ENCODE measurements around the gene LYPLAL1. TPM values are rescaled to one million over a fixed set of nuclear protein-coding genes. Genes with fewer than 3 reads are reported as not detected.

Gene LYPLAL1
- total RNA-seq, 2 experiments from 2014 or later, result 18.0 to 19.9 TPM

DNA sequence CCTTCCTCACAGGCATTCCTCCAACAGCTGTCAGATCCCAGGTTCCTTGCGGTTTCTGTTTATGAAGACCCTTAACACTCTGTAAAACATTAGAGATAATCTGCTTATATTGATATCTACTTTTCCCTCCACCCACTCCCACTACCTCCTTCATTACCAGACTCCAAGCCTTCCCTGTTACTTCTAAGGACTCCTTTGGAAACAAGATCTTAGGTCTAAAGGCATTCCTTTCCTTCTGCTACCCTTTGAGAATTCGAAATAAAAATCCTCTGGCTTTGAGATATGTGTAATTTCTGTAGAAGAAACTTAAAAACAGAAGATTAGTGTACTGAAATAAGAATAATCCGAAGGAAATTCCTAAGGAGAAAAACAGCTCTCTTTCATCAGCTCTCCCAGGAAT lies 23.7 kb upstream of the LYPLAL1 start:
- no peaks in the 10 kb centered on the region for H3K4me1 Mint-ChIP-seq
- no peak overlapping the region for H3K27ac Mint-ChIP-seq
- H3K4me3 Mint-ChIP-seq, result no peak overlapping the region
- POLR2A ChIA-PET, result no interaction called here
- no peak for ATAC-seq (ENCODE audit: low read depth)
- H3K9me3 Mint-ChIP-seq, result no peaks in the 10 kb centered on the region
- DNase-seq, result no peak
- no peaks in the 10 kb centered on the region for H3K27me3 Mint-ChIP-seq
- no peaks in the 10 kb centered on the region for H3K36me3 Mint-ChIP-seq

DNA sequence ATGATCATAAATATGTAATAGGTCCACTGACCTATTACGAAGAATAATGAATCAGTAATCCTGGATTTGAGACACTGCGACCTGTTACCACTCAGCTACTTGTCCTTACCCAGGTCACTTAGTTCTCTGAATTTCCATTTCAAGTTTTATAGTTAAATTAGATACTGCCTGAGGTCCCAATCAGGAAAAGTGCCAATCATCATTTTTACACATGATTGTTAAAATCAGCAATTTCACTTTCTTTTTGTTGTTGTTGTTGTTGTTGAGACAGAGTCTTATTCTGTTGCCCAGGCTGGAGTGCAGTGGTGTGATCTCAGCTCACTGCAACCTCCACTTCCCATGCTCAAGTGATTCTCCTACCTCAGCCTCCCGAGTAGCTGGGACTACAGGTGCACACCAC lies 22.8 kb upstream of the LYPLAL1 start:
- DNase-seq (no peak), ATAC-seq (ENCODE audit: low read depth) (no peak)
- H3K9me3 Mint-ChIP-seq, result no peaks in the 10 kb centered on the region
- H3K27me3 Mint-ChIP-seq, result no peaks in the 10 kb centered on the region
- H3K4me1 Mint-ChIP-seq, result no peaks in the 10 kb centered on the region
- H3K27ac Mint-ChIP-seq, result no peak overlapping the region
- no peaks in the 10 kb centered on the region for H3K36me3 Mint-ChIP-seq
- H3K4me3 Mint-ChIP-seq, result no peak overlapping the region
- POLR2A ChIA-PET, result no interaction called here

DNA sequence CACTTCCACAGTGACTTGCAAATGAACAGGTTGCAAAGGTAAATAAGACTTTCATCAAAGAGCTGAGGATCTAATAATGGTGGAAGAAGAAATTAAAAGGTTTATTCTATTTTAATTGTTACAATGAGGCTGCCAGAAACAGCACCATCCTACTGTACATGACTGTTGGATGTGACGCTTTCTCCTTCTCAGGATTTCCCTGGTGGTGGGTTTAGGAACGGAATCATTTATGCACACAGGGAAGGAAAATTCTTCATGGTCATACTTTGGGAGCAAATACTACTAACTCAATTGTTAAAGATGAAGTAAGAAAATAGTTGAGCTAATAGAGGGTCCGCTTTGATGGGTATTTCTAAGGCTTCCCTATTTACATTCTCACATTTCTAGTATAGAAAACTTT lies 22.2 kb upstream of the LYPLAL1 start:
- DNase-seq, result no peak
- Mint-ChIP-seq H3K36me3 (no peaks in the 10 kb centered on the region), H3K4me3 (no peak overlapping the region), H3K27me3 (no peaks in the 10 kb centered on the region), H3K4me1 (no peaks in the 10 kb centered on the region), H3K9me3 (no peaks in the 10 kb centered on the region), H3K27ac (no peak overlapping the region)
- no peak for ATAC-seq (ENCODE audit: low read depth)
- POLR2A ChIA-PET, result no interaction called here

DNA sequence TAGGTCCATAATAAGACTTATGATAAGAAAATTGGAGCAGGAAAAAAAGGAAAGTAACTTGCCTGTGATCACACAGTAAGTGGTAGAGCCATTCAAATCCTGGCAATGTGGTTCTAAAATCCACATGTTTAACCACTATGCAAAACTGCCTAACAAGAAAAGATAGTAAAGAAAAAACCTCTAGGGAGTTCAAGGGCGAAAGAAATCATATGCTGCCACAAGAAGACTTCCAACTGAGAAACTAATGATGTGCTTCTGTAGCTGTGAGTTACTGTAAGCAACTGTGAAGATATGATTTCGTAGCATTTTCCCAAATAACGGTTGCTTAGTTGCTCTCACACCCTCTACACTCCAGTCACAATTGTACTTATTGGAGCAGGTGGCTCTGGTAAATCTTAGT lies 20.9 kb upstream of the LYPLAL1 start:
- no peaks in the 10 kb centered on the region for H3K36me3 Mint-ChIP-seq
- H3K27me3 Mint-ChIP-seq, result no peaks in the 10 kb centered on the region
- H3K27ac Mint-ChIP-seq, result no peak overlapping the region
- POLR2A ChIA-PET, result no interaction called here
- ATAC-seq (ENCODE audit: low read depth) (no peak), DNase-seq (no peak)
- H3K4me3 Mint-ChIP-seq, result no peak overlapping the region
- H3K4me1 Mint-ChIP-seq, result no peaks in the 10 kb centered on the region
- H3K9me3 Mint-ChIP-seq, result no peaks in the 10 kb centered on the region

GRCh38 chr1:219153723-219154122 lies 20.0 kb upstream of the LYPLAL1 start:
- POLR2A ChIA-PET, result no interaction called here
- Mint-ChIP-seq H3K36me3 (no peaks in the 10 kb centered on the region), H3K4me1 (no peaks in the 10 kb centered on the region), H3K9me3 (no peaks in the 10 kb centered on the region), H3K4me3 (no peak overlapping the region), H3K27me3 (no peaks in the 10 kb centered on the region), H3K27ac (no peak overlapping the region)
- ATAC-seq (ENCODE audit: low read depth), result no peak
- no peak for DNase-seq

- Mint-ChIP-seq H3K27ac (no peak overlapping the region), H3K4me3 (no peak overlapping the region), H3K4me1 (no peaks in the 10 kb centered on the region), H3K36me3 (no peaks in the 10 kb centered on the region), H3K9me3 (no peaks in the 10 kb centered on the region), H3K27me3 (no peaks in the 10 kb centered on the region)
- no peak for ATAC-seq (ENCODE audit: low read depth)
- POLR2A ChIA-PET, result no interaction called here
- DNase-seq, result no peak
Measured at GRCh38 chr1:219155135-219155534, 18.5 kb upstream of the LYPLAL1 start.

- H3K4me3 Mint-ChIP-seq, result no peak overlapping the region
- DNase-seq, result no peak
- H3K4me1 Mint-ChIP-seq, result no peaks in the 10 kb centered on the region
- no peaks in the 10 kb centered on the region for H3K36me3 Mint-ChIP-seq
- POLR2A ChIA-PET, result no interaction called here
- no peak overlapping the region for H3K27ac Mint-ChIP-seq
- H3K9me3 Mint-ChIP-seq, result no peaks in the 10 kb centered on the region
- ATAC-seq (ENCODE audit: low read depth), result no peak
- peaks cover 6% of the 10 kb centered on the region for H3K27me3 Mint-ChIP-seq
Measured at GRCh38 chr1:219159946-219160645, 13.6 kb upstream of the LYPLAL1 start.

GRCh38 chr1:219160967-219161366 lies 12.7 kb upstream of the LYPLAL1 start:
- ATAC-seq (ENCODE audit: low read depth), result no peak
- POLR2A ChIA-PET, result no interaction called here
- H3K9me3 Mint-ChIP-seq, result no peaks in the 10 kb centered on the region
- H3K27ac Mint-ChIP-seq, result no peak overlapping the region
- no peaks in the 10 kb centered on the region for H3K36me3 Mint-ChIP-seq
- DNase-seq, result no peak
- no peaks in the 10 kb centered on the region for H3K4me1 Mint-ChIP-seq
- H3K4me3 Mint-ChIP-seq, result no peak overlapping the region
- peaks cover 6% of the 10 kb centered on the region for H3K27me3 Mint-ChIP-seq

DNA sequence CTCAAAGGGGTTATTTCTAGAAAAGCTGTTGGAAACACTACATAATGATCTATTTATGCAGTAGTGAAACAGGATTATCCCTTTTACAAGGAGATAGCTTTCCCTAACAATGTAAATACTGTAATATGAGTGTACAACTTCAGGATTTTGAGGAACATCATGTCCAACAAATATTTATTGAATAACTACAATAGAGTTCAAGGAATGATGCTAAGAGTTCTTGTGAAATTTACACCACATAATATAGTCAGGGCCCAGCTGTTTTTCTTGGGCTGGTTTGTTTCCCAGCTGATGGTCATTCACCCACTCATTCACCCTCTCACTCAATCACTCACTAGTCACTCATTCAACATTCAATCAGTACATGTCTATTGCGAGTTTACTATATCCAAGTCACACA lies 12.3 kb upstream of the LYPLAL1 start:
- ATAC-seq (ENCODE audit: low read depth), result no peak
- Mint-ChIP-seq H3K36me3 (no peaks in the 10 kb centered on the region), H3K4me1 (no peaks in the 10 kb centered on the region), H3K9me3 (no peaks in the 10 kb centered on the region), H3K4me3 (no peak overlapping the region), H3K27ac (no peak overlapping the region), H3K27me3 (peaks cover 6% of the 10 kb centered on the region)
- DNase-seq, result no peak
- POLR2A ChIA-PET, result no interaction called here

DNA sequence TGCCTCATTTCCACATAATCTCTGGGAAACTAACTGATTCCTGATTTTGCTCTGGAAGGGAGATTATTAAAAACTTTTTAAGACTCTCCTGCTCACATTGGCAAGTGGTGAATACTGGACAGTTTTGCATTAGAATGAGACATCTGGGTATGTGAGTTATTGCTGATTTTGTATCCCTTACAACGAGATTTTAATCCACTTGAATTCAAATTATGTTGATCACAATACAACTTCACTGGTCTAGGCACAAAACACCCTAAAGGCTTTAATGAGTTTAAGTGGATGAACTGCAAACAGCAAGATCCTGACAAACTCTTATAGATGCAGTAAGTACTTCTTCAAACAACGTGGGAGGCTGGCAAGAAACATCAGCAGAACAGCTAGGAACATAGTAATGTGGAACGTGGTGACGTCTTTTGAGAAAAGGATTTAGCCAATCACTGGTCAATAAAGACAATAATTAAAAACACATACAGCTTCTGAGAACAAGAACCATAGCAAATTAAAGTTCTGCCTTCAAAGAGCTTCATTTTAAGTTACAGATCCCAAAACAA lies 10.2 kb upstream of the LYPLAL1 start:
- Mint-ChIP-seq H3K36me3 (no peaks in the 10 kb centered on the region), H3K27ac (no peak overlapping the region), H3K4me1 (no peaks in the 10 kb centered on the region), H3K27me3 (peaks cover 12% of the 10 kb centered on the region), H3K4me3 (no peak overlapping the region), H3K9me3 (no peaks in the 10 kb centered on the region)
- ATAC-seq (ENCODE audit: low read depth), result no peak
- no peak for DNase-seq
- POLR2A ChIA-PET, result no interaction called here

GRCh38 chr1:219171192-219171935 lies 2.3 kb upstream of the LYPLAL1 start:
- Mint-ChIP-seq H3K27me3 (peaks cover 5% of the 10 kb centered on the region), H3K4me1 (peaks cover 19% of the 10 kb centered on the region), H3K27ac (no peak overlapping the region), H3K4me3 (no peak overlapping the region), H3K9me3 (peaks cover 2% of the 10 kb centered on the region), H3K36me3 (peaks cover 4% of the 10 kb centered on the region)
- DNase-seq, result no peak
- POLR2A ChIA-PET, result no interaction called here
- ATAC-seq (ENCODE audit: low read depth), result no peak

DNA sequence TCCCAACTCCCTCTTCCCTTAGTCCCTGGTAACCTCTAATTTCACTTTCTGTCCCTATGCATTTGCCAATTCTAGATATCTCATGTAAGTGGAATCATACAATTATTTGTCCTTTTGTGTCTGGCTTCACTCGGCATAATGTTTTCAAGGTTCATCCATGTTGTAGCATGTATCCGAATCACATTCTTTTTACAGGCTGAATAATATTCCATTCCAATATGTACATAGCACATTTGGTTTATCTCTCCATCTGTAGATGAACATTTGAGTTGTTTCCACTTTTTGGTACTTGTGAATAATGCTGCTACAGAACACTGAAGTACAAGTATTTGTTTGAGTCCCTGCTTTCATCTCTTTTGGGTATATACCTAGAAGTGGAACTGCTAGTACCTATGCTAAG lies 857 bp upstream of the LYPLAL1 start:
- Mint-ChIP-seq H3K27ac (no peak overlapping the region), H3K36me3 (peaks cover 6% of the 10 kb centered on the region), H3K9me3 (peaks cover 2% of the 10 kb centered on the region), H3K27me3 (peaks cover 2% of the 10 kb centered on the region), H3K4me1 (peaks cover 23% of the 10 kb centered on the region), H3K4me3 (peak overlapping the region; percentile 9)
- POLR2A ChIA-PET, result no interaction called here
- ATAC-seq (ENCODE audit: low read depth), result no peak
- no peak for DNase-seq

DNA sequence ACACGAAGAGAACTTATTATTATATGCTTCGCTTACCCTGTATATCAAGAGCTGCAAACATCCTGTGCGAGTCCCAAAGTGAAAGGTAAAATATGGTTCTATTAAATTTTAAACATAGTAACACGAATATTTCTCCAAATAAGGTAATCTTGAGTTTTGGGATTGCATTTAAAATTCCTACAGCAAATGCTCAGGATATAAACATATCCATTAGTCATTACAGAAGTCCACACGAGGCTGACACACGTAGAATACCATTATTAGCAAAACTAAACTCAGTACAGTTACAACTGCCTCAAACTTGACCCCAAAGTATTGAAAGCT lies 282 bp upstream of the LYPLAL1 start:
- ATAC-seq (ENCODE audit: low read depth) (no peak), DNase-seq (no peak)
- POLR2A ChIA-PET, result interaction anchor here (0.5 to 1.0 kb wide), 3 partner anchors 14 to 1543 kb away, joined by 3 to 5 read pairs (median 4); partner anchors contain the start of genes GPATCH2 and SPATA17
- H3K27ac Mint-ChIP-seq, result peak overlapping the region; percentile 95
- H3K27me3 Mint-ChIP-seq, result peaks cover under 1% of the 10 kb centered on the region
- peaks cover 2% of the 10 kb centered on the region for H3K9me3 Mint-ChIP-seq
- H3K36me3 Mint-ChIP-seq, result peaks cover 6% of the 10 kb centered on the region
- peaks cover 24% of the 10 kb centered on the region for H3K4me1 Mint-ChIP-seq
- H3K4me3 Mint-ChIP-seq, result peak overlapping the region; percentile 99
